ENCODE results near the gene SLC15A5.

GRCh38 chr12:16324272-16324671 is 46.8 kb upstream of the SLC15A5 start:
- TF ChIP-seq CTCF (conservative IDR thresholded peaks at IDR 0.05; ENCODE audit: low read depth, low read length) = no peak
- TF ChIP-seq CEBPB (IDR thresholded peaks at IDR 0.05; ENCODE audit: low read depth, low read length) = no peak
- no peak for TF ChIP-seq POLR2A (IDR thresholded peaks at IDR 0.05; ENCODE audit: low read depth, low read length)
- TF ChIP-seq FOS (IDR thresholded peaks at IDR 0.05; ENCODE audit: low read depth, low read length) = no peak
- TF ChIP-seq MAFK (IDR thresholded peaks at IDR 0.05; ENCODE audit: low read depth, low read length) = no peak
- TF ChIP-seq CHD1 (IDR thresholded peaks at IDR 0.05; ENCODE audit: low read depth, low read length) = no peak
- TF ChIP-seq MAZ (IDR thresholded peaks at IDR 0.05; ENCODE audit: borderline replicate concordance, low read depth, low read length) = no peak
- no peak for TF ChIP-seq RFX5 (IDR thresholded peaks at IDR 0.05; ENCODE audit: low read depth, low read length)
- TF ChIP-seq ELK1 (IDR thresholded peaks at IDR 0.05; ENCODE audit: borderline replicate concordance, low read depth, low read length) = no peak
- no peak for TF ChIP-seq USF2 (IDR thresholded peaks at IDR 0.05; ENCODE audit: low read depth, low read length)
- TF ChIP-seq RAD21 (IDR thresholded peaks at IDR 0.05; ENCODE audit: low read length) = no peak
- no peak for TF ChIP-seq SMC3 (IDR thresholded peaks at IDR 0.05; ENCODE audit: low read depth, low read length)
- no peak for TF ChIP-seq MXI1 (IDR thresholded peaks at IDR 0.05; ENCODE audit: borderline replicate concordance, low read depth, low read length)
- TF ChIP-seq RCOR1 (IDR thresholded peaks at IDR 0.05; ENCODE audit: insufficient replicate concordance, low read length) = no peak

Data from IMR-90 (cell line).